AG09309 (cell line): ENCODE measurements around the gene GTF3C5.

ENCODE experiments used
- DNase-seq: peaks from one replicate; pipeline ENCODE4 v3.0.0-alpha.2; 2010; ENCODE audit warnings: low read depth
- H3K4me3 ChIP-seq: 2 replicates; pipeline ENCODE4 v1.5.1; 2011; ENCODE audit warnings: mild to moderate bottlenecking, low read depth, low read length, moderate library complexity; ENCODE audit not compliant: control insufficient read depth
- TF ChIP-seq, protein P1 (sequence below): IDR thresholded peaks from 2 replicates; pipeline ENCODE4 v1.5.1; 2011; ENCODE audit warnings: mild to moderate bottlenecking, low read depth, low read length, inconsistent platforms; ENCODE audit not compliant: insufficient read depth, control insufficient read depth; ENCODE audit errors: missing control alignments

Gene GTF3C5

DNA sequence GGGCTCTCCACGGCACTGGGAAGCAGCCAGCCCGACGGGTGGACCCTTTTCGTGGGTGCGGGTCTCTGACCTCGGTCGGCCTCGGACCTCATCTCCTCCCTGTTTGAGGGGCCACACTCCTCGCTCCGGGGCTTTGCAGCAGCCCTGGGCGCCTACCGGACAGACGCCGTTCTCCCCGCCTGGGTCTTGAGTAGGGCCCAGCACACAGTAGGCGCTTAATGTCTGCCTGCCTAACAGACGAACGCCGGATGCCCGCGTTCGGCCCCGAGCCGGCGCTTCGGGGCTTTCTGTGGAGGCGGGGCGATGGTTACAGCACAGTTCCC is 842 bp upstream of the GTF3C5 start:
- H3K4me3 ChIP-seq = peak overlapping the region; percentile 69
- TF ChIP-seq, protein P1, sequence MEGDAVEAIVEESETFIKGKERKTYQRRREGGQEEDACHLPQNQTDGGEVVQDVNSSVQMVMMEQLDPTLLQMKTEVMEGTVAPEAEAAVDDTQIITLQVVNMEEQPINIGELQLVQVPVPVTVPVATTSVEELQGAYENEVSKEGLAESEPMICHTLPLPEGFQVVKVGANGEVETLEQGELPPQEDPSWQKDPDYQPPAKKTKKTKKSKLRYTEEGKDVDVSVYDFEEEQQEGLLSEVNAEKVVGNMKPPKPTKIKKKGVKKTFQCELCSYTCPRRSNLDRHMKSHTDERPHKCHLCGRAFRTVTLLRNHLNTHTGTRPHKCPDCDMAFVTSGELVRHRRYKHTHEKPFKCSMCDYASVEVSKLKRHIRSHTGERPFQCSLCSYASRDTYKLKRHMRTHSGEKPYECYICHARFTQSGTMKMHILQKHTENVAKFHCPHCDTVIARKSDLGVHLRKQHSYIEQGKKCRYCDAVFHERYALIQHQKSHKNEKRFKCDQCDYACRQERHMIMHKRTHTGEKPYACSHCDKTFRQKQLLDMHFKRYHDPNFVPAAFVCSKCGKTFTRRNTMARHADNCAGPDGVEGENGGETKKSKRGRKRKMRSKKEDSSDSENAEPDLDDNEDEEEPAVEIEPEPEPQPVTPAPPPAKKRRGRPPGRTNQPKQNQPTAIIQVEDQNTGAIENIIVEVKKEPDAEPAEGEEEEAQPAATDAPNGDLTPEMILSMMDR = no peak
- no peak for DNase-seq

DNA sequence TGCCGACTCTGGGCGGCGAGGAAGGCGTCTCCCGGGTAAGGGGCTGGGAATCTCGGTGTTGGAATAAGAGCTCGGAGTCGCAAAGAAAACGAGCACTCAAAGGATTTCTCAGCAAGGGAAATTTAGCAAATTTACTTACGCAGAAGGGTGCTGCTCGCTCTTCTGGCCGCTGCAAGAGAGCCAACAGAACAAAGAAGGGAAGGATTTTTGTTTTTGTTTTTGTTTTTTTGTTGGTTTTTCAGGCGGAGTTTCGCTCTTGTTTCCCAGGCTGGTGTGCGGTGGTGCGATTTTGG is 279 bp downstream of the GTF3C5 start:
- TF ChIP-seq, protein P1 = no peak
- DNase-seq = no peak
- peak overlapping the region; percentile 69 for H3K4me3 ChIP-seq

DNA sequence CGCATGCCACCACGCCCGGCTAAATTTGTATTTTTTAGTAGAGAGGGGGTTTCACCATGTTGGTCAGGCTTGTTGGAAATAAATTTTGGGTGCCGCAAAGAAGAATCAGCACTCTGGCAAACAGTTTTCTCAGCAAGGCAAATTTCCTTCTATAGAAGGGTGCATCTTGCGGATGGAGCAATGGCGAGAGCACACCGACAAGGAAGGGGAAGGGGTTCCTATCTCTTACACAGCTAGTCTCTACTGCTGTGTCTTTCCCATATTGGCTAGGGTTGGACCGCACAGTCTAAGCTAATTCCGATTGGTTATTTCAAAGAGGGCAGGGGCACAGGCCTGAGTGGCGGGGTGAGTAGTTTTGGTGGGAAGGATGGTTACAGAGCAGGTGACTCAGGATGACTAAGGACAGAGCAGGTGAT is 707 bp downstream of the GTF3C5 start:
- no peak for DNase-seq
- TF ChIP-seq, protein P1 = no peak
- H3K4me3 ChIP-seq = peak overlapping the region; percentile 69

DNA sequence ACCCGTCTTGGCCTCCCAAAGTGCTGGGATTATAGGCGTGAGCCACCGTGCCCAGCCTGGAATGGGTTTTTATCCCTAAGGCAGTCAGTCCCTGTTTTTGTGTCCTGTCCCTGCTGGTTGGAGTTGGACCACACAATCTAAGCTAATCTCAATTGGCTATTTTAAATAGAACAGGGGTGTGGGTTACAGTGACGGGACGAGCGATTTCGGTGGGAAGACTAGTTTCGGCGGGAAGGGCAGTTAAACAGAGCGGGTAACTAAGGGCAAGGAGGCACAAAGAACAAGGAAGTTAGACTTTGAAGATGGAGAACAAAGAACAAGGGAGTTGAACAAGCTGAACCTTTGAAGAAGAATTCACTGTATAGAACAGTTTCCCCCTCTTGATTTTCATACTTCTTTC is 1.4 kb downstream of the GTF3C5 start:
- TF ChIP-seq, protein P1 = no peak
- DNase-seq = no peak
- no peak overlapping the region for H3K4me3 ChIP-seq

DNA sequence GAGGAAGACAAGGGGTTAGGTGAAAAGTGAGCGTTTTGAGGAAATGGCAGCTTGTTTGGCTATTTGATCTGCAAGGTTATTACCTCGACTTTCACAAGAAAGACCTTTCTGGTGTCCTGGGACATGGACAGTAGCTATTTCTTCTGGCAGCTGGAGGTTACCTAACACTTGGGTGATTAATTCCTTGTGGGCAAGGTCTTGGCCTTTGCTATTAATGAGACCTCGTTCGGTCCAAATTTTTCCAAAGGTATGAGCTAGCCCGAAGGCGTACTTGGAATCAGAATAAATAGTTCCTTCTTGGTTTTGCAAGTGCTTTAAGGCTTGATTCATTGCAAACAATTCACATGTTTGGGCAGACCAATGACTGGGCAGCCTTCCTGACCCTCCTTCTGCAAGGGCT is 4.9 kb downstream of the GTF3C5 start:
- no peak overlapping the region for H3K4me3 ChIP-seq
- DNase-seq = no peak
- TF ChIP-seq, protein P1 = no peak

DNA sequence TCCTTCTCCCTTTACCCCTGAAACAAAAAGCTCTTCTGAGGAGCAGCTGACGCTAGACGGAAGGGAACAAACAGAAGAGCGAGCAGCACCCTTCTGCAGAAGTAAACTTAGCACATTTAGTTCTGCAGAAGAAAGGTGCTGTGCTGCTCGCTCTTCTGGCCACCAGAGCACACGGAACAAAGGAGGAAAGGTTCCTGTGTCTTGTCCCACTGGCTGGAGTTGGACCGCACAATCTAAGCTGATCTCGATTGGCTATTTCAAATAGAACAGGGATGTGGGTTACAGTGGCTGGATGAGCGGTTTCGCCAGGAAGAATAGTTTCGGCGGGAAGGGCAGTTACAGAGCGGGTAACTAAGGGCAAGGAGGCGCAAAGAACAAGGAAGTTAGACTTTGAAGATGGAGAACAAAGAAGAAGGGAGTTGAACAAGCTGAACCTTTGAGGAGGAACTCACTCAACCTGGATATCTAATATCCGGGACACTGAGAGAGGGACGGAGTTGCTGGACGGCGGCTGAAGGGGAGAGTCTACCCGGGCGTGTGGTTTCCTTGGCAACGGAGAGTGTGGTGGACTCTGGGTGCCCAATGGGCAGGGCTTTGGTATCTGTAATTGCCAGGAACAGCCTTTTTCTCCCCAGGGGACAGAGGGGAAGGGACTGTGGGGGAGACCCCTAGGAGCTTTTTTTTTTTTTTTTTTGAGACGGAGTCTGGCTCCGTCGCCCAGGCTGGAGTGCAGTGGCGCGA is 7.1 kb downstream of the GTF3C5 start:
- DNase-seq = no peak
- H3K4me3 ChIP-seq = no peak overlapping the region
- TF ChIP-seq, protein P1 = no peak
